ENCODE data around the gene USP54. TPM values are rescaled to one million over a fixed set of nuclear protein-coding genes. Genes with fewer than 3 reads are reported as not detected.
A peak's percentile ranks its signal among the peaks of the same experiment; 100 is the strongest.

The USP54 gene
- total and polyA plus RNA-seq, 9 of the 15 experiments (the other 6 are each of a cell fraction or from before 2014, with no cell fraction given): 3.8 to 40.1 (median 16.9) TPM

GRCh38 chr10:73495226-73495883, 95.8 kb downstream of the USP54 start (continued):
- TF ChIP-seq FOXP4 (CRISPR knock-in tag; IDR thresholded peaks at IDR 0.05; ENCODE audit: borderline replicate concordance): peak; percentile 94
- TF ChIP-seq KDM2B (CRISPR knock-in tag; IDR thresholded peaks at IDR 0.05): peak; percentile 51; the same call in 1 of the 2 replicates
- TF ChIP-seq PHB2 (IDR thresholded peaks at IDR 0.05; ENCODE audit: low read depth): no peak
- TF ChIP-seq RFX1 (IDR thresholded peaks at IDR 0.05): no peak
- no peak for TF ChIP-seq ZNF398 (CRISPR knock-in tag; IDR thresholded peaks at IDR 0.05)
- no peak for TF ChIP-seq REST (IDR thresholded peaks at IDR 0.05; ENCODE audit: borderline replicate concordance)
- TF ChIP-seq REST (CRISPR knock-in tag; IDR thresholded peaks at IDR 0.05; ENCODE audit: low read depth): peak; percentile 82
- no peak for TF ChIP-seq ZNF316 (IDR thresholded peaks at IDR 0.05)
- no peak for TF ChIP-seq DNMT1 (IDR thresholded peaks at IDR 0.05)
- no peak for TF ChIP-seq SNIP1 (IDR thresholded peaks at IDR 0.05; ENCODE audit: low read depth)
- peak; percentile 89 for TF ChIP-seq CCNT2 (IDR thresholded peaks at IDR 0.05; ENCODE audit: borderline replicate concordance, extremely low read depth, insufficient read length, low read depth, low read length)
- no peak for TF ChIP-seq PTBP1 (IDR thresholded peaks at IDR 0.05; ENCODE audit: low read depth, low read length)
- TF ChIP-seq STAT6 (CRISPR knock-in tag; IDR thresholded peaks at IDR 0.05): peak; percentile 94; the same call in 1 of the 2 replicates
- TF ChIP-seq CTBP1 (IDR thresholded peaks at IDR 0.05; ENCODE audit: borderline replicate concordance): peak; percentile 80

Measured in K562 (cell line).